ENCODE results near the gene UPK1B.

DNA sequence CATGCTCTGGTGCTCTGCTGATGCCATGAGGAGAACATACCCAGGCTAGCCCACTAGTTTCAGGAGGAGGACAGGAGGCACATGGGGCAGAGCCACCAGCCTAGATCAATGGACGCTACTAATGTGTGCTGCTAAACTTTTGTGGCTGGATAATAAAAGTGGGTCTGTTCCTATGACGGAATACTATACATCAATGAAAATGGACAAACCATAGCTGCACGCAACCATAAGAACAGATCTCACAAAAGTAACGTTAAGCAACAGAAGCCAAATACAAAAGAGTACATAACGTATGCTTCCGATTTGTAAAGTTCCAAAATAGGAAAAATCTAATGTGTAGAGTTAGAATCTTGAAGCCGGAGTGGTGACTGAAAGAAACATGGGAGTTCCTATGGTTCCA is 55.8 kb downstream of the UPK1B start:
- no peak for TF ChIP-seq RAD21 (conservative IDR thresholded peaks at IDR 0.05 in 1 of 2, IDR thresholded peaks at IDR 0.05 in 1 of 2)
- no peak for TF ChIP-seq MYC (IDR thresholded peaks at IDR 0.05; ENCODE audit: borderline replicate concordance, low read length)
- TF ChIP-seq, protein P1, sequence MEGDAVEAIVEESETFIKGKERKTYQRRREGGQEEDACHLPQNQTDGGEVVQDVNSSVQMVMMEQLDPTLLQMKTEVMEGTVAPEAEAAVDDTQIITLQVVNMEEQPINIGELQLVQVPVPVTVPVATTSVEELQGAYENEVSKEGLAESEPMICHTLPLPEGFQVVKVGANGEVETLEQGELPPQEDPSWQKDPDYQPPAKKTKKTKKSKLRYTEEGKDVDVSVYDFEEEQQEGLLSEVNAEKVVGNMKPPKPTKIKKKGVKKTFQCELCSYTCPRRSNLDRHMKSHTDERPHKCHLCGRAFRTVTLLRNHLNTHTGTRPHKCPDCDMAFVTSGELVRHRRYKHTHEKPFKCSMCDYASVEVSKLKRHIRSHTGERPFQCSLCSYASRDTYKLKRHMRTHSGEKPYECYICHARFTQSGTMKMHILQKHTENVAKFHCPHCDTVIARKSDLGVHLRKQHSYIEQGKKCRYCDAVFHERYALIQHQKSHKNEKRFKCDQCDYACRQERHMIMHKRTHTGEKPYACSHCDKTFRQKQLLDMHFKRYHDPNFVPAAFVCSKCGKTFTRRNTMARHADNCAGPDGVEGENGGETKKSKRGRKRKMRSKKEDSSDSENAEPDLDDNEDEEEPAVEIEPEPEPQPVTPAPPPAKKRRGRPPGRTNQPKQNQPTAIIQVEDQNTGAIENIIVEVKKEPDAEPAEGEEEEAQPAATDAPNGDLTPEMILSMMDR (IDR thresholded peaks at IDR 0.05), result no peak
- no peak for TF ChIP-seq ESRRA (IDR thresholded peaks at IDR 0.05; ENCODE audit: borderline replicate concordance, low read length)
- TF ChIP-seq RCOR1 (IDR thresholded peaks at IDR 0.05; ENCODE audit: low read depth, low read length), result no peak
- TF ChIP-seq CHD2 (IDR thresholded peaks at IDR 0.05; ENCODE audit: low read length, partially characterized antibody), result no peak
- no peak for TF ChIP-seq SMC3 (IDR thresholded peaks at IDR 0.05)
- TF ChIP-seq POLR2A (IDR thresholded peaks at IDR 0.05; ENCODE audit: low read length), result no peak
- TF ChIP-seq CEBPB (IDR thresholded peaks at IDR 0.05), result no peak
- no peak for TF ChIP-seq RFX5 (IDR thresholded peaks at IDR 0.05)
- TF ChIP-seq MAFK (IDR thresholded peaks at IDR 0.05; ENCODE audit: partially characterized antibody), result no peak
- TF ChIP-seq ZFP36 (IDR thresholded peaks at IDR 0.05; ENCODE audit: borderline replicate concordance, partially characterized antibody), result no peak
- no peak for TF ChIP-seq CBX2 (IDR thresholded peaks at IDR 0.05; ENCODE audit: borderline replicate concordance, low read depth)
- TF ChIP-seq, protein P2, sequence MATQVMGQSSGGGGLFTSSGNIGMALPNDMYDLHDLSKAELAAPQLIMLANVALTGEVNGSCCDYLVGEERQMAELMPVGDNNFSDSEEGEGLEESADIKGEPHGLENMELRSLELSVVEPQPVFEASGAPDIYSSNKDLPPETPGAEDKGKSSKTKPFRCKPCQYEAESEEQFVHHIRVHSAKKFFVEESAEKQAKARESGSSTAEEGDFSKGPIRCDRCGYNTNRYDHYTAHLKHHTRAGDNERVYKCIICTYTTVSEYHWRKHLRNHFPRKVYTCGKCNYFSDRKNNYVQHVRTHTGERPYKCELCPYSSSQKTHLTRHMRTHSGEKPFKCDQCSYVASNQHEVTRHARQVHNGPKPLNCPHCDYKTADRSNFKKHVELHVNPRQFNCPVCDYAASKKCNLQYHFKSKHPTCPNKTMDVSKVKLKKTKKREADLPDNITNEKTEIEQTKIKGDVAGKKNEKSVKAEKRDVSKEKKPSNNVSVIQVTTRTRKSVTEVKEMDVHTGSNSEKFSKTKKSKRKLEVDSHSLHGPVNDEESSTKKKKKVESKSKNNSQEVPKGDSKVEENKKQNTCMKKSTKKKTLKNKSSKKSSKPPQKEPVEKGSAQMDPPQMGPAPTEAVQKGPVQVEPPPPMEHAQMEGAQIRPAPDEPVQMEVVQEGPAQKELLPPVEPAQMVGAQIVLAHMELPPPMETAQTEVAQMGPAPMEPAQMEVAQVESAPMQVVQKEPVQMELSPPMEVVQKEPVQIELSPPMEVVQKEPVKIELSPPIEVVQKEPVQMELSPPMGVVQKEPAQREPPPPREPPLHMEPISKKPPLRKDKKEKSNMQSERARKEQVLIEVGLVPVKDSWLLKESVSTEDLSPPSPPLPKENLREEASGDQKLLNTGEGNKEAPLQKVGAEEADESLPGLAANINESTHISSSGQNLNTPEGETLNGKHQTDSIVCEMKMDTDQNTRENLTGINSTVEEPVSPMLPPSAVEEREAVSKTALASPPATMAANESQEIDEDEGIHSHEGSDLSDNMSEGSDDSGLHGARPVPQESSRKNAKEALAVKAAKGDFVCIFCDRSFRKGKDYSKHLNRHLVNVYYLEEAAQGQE (IDR thresholded peaks at IDR 0.05), result no peak
